Body of pancreas (tissue), 4 donors: ENCODE measurements around the gene HES5.

Experiments used
- POLR2A ChIP-seq, 3 donors: fragments of 450-650 bp; IDR thresholded peaks; one replicate each; pipeline ENCODE4 v1.6.1; 2016; ENCODE audit warnings: antibody characterized with exemption in 3 of 3, mild to moderate bottlenecking in 2 of 3
- TF ChIP-seq, protein P1 (sequence below), 7 experiments: fragments of 450-650 bp in 4 of 7; fragments of 200-600 bp in 3 of 7; sonication (generic) in 3 of 7; IDR thresholded peaks; one replicate each; pipeline ENCODE4 v1.5.1; 2016 to 2019; ENCODE audit warnings: antibody characterized with exemption in 7 of 7

DNA sequence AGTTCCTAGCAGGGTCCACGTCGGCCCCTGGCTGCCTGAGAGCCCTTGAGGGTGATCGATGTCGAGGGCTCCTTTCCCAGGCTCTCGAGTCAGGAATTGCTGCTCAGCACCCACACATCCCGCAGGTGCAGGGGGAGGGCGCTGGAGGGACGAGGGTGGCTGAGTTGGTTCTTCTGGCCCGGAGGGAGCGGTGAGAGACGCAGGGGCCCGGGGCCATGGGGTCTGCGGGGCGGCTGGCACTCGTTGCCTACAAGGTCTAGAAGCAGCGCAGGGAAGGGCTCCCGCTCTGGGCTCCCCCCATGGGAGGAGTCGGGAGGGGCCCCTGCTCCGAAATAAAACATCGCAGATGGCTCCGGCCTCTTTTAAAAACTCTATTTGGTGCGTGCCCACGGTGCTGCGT, 21.9 kb downstream of the HES5 start:
- TF ChIP-seq, protein P1, sequence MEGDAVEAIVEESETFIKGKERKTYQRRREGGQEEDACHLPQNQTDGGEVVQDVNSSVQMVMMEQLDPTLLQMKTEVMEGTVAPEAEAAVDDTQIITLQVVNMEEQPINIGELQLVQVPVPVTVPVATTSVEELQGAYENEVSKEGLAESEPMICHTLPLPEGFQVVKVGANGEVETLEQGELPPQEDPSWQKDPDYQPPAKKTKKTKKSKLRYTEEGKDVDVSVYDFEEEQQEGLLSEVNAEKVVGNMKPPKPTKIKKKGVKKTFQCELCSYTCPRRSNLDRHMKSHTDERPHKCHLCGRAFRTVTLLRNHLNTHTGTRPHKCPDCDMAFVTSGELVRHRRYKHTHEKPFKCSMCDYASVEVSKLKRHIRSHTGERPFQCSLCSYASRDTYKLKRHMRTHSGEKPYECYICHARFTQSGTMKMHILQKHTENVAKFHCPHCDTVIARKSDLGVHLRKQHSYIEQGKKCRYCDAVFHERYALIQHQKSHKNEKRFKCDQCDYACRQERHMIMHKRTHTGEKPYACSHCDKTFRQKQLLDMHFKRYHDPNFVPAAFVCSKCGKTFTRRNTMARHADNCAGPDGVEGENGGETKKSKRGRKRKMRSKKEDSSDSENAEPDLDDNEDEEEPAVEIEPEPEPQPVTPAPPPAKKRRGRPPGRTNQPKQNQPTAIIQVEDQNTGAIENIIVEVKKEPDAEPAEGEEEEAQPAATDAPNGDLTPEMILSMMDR (IDR thresholded peaks at IDR 0.05), result no peak
- no peak for TF ChIP-seq POLR2A (IDR thresholded peaks at IDR 0.05)
